GM23248 (cell line): ENCODE results near the gene EML3.

Experiments
- EZH2 ChIP-seq: fragments of 200-600 bp; sonication (generic); IDR thresholded peaks from 2 replicates; pipeline ENCODE4 v1.6.1; 2018; ENCODE audit warnings: antibody characterized with exemption, mild to moderate bottlenecking; ENCODE audit not compliant: insufficient read depth, poor library complexity, severe bottlenecking
- EZH2phosphoT487 ChIP-seq: fragments of 200-600 bp; sonication (generic); IDR thresholded peaks from 2 replicates; pipeline ENCODE4 v1.6.1; 2018; ENCODE audit warnings: antibody characterized with exemption, moderate library complexity, mild to moderate bottlenecking, low read depth; ENCODE audit not compliant: insufficient read depth

DNA sequence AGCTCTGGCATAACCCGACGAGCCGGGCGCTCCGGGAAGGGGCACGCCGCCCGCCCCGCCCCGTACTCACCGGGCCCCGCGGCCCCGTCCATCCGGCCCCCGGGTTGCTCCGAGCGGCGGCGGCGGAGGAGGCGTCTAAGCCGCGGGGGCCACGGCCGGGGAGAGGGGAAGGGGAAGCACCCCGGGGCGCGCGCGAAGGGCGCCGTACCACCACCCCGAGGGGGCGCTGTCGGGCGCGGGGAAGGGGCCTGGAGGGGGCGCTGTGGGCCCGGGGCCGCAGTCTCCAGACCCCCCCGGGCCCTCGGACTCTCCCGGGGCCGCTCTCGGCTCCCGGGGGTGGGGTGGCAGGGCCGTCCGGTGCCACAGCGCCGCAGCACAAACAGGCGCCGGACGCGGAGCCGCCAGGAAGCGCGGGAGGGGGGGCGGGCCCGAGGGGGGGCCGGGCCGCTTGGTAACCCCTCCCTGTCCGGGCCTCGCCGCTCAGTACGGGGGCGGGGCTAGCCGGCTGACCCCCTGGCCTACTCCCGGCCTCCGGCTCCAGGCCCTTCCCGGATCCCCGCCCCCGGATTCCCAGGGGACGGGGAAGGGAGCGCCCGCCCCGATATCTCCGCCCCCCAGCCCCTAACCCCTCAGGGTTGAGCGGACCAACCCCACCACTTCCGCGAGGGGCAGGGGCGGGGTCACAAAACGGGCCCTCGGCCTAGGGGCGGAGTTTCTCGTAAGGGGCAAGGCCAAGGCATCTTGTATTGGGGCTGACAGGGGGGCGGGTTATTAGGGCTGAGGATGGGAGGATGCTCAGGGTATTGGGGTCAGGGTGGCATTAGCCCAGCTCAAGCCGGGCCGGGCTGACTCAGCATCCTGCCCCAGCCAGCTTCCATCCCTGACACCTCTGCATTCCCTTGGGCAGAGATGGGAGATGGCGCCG, at the start of gene EML3, which contains the start of gene ROM1:
- TF ChIP-seq EZH2phosphoT487 (no peak), EZH2 (no peak)
